ENCODE measurements around the gene TMEM80.

The TMEM80 gene

DNA sequence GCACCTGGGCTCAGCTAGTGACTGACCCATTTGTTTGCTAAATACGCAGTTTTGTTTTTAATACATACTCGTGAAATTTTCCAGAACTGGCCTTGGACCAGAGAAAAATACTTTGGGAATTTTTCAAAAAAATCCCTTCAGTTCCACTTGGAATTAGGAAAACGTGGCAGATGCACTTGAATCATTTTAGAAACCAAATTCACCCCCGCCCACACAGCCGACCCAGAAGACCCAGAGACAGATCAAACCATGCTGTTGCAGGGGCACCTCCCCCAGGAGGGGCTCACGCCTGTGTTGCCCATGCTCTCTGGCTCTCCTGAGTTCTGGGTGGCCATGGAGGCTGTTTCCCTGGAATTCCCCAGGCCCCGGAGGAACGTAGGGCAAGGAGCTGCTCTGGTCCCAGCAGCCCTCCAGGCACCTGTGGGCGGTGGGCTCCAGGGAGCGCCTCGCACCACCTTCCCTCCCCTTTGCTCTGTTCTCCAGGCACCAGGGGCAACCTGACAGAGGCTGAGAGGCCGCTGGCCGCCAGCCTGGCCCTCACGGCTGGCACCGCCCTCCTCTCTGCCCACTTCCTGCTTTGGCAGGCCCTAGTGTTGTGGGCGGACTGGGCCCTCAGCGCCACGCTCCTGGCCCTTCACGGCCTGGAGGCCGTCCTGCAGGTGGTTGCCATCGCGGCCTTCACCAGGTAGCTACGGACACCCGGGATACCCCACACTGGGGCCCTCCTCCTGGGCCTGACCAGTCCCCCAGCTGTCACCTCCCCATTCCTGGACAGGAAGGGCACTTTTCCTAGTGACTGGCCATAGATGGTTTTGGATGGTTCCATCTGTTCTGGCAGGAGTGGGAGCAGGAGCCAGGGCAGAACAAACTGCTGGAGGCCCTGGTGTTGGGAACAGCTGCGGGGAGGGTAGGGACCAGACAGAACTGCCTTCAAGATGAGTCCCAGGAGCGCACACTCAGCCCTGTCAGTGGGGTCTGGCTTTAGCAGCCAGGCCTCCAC is 7.1 kb downstream of the TMEM80 start:
- DNase-seq = no peak

DNA sequence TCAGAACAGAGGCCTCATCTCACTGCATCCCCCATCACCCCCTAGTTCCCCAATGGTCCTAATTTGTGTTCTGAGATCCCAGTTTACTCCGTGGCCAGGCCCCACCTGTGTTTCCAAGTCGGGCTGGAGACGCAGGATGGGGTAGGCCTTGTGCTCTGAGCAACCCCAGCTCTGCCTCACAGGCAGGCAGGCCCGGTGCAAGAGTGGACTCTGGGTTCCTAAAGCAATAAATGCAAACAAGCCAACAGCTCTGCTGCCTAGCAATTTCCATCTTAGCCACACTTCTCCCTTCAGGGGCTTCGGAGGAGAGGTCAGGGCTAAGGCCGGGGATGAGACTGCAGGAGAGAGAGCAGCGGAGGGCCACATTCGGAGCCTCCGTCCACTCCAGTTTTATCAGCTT is 7.9 kb downstream of the TMEM80 start:
- no peak for DNase-seq

DNA sequence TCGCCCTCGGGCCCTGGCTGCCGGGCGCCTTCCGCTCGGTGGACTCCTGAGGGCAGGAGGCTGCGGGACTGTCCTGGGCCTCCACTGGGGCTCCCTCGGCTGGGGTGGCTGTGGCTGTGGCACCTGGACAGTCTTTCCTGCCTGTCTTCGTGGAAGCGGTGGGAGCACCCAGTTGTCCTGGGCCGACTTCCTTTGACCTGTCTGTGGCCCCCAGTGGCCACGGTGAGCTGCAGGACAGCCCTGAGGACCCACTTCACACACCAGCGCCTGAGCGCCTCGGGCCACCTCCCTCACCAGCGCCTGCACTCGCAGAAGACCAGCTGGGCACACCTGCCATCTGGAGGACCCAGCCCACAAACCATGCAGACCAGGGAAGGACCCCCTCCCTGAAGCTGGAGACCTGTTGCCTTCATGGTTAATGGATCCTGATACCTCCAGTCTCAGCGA is 8.6 kb downstream of the TMEM80 start:
- no peak for DNase-seq

DNA sequence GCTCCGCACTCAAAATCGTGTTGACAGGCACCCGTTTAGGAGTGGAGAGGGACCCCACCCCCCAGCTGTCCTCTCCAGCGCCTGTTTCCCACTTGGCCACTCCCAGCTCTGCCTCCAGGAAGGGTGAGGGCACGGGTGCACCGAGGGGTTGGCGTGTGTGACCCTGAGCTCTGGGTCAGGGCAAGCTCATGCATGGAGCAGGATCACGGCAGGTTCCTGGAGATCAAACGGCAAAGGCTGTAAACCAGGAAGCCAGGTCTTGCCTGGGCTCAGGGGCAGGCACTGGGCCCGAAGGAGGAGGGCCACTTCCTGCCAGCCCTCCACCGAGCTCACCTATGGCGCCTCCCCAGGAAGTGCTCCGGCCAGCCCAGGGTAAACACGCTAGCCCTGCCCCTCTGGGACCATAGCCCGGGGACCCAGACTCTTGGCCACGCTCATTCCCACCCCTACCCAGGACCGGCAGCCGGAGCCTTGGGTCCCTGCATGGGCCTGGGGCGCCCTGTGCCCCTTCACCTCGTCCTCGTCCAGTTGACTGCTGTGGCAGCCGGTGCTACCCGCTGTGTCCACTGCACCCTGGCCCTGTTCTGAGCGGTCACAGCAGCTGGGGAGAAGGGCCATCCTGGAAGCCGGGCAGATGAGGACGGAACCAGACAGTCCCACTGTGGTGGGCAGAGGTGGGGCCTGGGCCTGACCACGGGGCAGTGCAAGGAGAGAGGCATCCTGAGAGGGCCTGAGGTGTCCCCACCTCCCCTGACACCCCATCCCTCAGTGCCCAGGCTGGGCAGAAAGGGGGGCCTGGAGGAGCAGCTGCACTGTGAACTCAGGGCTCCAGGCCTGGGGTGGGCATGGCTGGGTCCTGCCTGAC is 9.4 kb downstream of the TMEM80 start:
- DNase-seq = no peak

DNA sequence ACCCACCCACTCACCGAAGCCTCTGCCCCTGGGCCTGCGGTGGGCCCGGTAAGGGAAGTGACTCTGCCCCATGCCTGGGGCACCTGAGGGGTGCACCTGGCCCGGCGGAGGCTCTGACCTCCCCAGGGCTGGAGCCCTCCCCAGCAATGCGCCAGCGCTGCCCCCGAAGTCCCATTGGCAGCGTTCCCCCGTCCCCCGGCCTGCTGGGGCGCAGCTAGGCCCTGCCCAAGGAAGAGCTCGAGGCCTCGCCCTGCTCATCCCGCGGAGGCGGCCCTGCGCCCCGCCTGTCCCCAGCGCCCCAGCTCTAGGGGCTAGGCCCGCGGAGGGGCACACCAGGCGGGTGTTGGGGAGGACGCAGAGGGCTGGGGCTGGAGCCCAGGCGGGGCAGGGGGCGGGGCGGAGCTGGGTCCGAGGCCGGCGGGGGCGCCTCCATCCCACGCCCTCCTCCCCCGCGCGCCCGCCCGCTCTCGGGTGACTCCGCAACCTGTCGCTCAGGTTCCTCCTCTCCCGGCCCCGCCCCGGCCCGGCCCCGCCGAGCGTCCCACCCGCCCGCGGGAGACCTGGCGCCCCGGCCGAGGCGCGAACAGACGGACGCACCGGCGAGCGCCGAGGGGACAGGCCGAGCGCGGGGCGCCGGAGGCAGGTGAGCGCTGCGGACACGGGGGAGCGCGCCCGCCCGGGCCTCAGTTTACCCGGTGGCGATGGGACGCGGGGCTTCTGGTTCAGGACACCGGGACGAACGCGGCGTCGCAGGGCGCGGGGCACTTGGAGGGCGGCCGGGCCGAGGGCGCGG is 10.2 kb downstream of the TMEM80 start, which contains the start of gene EPS8L2:
EPS8L2 (plus strand) TSS at position 586 of the 793 bp plus-strand sequence. CDS start 3,177 bp downstream, outside the sequence.
- DNase-seq = no peak

DNA sequence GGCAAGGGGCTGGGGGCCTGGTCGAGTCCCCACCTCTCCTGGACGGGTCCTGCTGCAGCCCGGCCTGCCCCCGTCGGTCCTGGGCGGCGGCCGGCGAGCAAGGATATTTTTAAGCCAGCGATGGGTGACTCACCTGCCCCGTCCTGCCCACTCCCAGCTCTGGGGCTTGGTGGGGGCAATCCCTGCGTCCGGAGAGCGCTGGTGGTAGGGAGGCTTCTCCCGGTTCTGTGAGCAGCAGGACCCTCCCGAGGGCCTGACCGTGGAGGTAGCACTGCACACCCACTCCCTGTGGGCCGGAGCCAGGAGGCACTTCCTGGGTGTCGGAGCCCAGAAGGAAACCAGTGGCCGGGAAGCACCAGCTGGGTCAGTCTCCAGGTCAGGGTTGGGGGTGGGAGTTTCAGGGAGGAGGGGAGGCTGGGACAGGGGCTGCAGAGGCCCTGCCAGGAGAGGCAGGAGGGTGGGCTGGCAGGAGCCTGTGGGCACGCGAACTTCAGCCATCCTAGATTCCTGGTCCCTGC is 10.9 kb downstream of the TMEM80 start:
- DNase-seq = no peak

DNA sequence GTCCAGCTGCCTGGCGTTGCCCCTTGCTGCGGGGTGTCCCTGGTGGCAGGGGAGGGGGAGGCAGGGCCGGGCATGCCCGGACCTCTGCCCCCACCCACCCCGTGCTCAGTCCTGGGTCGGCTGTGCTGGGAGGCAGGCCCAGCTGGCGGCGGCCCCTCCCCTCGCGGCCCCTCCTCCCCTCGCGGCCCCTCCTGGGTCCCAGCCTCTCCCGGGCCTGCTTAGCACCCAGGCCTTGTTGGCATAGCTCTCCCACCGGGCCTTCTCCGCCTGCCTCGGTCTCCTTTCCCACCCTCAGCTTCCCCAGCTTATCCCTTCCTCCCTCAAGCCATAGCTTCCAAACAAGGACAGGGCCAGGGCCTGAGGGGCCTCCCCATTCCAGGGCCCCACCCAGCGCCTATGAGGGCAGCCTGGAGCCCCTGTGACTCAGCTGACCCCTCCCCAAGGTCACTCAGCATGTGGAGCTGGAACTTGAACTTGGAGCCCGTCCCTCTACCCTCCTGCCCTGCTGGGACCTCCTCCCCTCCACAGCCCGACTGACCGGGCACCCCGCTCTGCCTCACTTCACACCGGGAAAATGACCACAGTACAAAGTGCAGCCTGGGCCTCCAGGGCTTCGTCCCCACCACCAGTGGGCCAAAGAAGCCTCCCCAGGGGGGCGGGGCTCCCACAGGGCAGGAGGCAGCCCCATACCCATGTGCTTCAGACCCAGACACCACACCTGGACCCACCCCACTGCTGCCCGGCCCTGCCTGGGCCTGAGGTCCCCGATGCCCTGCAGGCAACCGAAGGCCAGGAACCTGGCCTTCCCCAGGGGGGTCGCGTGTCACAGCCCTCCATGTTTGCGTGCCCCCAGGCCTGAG is 11.6 kb downstream of the TMEM80 start:
- DNase-seq = no peak

DNA sequence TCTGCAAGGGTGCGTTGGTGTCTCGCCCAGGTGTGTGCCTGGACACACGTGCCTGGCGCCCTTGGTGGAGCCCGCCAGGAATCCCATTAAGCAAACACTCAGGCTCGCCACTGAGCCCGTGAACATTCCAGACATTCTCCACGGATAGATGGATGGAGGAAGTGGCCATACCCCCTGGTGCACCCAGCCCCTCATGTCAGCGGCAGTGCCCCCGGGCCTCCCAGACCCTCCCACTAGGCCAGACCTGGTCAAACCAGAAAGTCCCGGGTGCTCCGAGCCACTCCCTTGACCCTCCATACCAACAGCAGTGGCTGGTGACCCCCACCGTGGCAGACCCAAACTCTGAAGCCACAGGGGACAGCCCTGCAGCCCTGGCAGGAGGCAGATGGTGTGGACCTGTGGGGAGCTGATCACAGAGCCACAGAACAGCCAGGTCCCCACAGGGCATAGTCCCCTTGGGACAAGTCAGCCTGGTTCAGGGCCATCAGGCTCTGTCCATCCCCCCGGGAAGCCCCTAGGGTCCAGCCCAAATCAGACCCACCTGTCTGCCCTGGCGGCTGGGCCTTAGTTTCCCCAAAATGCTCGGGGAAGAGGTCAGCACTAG is 12.3 kb downstream of the TMEM80 start:
- DNase-seq = no peak

DNA sequence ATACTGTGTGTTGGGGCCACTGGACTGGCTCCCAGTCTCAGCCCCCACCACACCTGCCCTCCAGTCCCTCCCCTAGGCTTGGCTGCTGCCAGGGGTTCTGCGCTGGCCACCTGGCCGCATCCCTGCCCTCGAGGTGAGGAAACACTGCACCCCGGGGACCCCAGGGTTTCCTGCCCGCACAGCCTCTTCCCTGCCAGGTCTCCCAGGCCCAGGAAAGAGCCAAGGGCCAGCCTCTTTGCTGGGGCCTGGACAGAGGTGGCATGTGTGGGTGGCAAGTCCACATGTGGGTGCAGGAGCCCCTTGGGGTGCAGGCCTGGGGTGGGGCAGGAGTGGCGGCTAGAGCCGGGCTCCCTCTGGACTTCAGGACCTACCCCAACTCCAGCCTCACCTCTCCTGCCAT is 12.9 kb downstream of the TMEM80 start:
- no peak for DNase-seq

DNA sequence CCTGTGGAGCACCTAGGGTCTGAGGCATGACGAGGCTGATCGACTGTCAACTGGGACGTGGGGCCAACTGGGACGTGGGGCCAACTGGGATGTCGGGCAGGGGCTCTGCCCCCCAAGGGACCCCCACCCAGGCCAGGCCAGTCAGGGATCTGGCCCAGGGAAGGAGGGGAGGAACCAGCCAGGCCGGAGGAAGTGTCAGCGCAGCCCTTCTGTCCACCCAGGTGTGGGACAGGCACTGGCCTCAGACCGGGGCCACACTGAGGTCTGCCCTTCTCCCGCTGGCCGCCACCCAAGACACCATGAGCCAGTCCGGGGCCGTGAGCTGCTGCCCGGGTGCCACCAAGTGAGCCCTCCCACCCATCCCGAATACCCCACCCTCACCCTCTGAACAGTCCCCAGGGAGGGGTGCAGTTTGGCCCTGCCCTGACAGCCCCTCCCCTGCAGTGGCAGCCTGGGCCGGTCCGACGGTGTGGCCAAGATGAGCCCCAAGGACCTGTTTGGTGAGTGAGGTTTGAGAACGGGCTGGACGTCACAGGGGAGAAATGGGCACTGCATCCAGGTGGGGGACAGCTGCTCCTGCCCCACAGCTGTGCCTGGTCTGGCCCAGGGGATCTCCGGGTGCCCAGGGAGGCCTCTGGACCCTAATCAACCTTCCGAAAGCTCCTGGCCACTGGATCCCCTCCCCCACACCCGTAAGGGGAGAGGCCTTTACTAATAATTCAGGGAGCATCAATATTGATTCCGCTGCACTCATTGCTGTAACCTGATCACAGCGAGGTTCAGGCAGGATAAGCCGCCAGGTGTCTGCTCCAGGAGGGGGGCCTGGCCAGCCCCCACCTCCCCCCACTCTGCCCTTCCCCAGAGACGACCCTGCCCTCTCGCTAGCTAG is 13.7 kb downstream of the TMEM80 start:
- no peak for DNase-seq

DNA sequence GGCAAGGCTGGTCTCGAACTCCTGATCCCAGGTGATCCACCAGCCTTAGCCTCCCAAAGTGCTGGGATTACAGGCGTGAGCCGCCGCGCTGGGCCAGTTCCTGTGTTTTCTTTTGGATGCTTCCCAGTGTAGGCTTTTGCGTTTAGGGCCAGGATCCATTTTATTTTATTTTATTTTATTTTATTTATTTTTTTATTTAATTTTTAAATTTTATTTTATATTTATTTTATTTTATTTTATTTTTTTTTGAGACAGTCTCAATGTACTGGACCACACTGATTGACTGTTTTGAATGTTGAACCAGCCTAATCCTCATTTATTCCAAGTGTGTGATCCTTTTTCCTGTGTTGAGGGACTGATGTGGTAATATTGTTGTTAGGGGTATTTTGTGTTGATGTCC is 18.8 kb downstream of the TMEM80 start:
- no peak for DNase-seq

DNA sequence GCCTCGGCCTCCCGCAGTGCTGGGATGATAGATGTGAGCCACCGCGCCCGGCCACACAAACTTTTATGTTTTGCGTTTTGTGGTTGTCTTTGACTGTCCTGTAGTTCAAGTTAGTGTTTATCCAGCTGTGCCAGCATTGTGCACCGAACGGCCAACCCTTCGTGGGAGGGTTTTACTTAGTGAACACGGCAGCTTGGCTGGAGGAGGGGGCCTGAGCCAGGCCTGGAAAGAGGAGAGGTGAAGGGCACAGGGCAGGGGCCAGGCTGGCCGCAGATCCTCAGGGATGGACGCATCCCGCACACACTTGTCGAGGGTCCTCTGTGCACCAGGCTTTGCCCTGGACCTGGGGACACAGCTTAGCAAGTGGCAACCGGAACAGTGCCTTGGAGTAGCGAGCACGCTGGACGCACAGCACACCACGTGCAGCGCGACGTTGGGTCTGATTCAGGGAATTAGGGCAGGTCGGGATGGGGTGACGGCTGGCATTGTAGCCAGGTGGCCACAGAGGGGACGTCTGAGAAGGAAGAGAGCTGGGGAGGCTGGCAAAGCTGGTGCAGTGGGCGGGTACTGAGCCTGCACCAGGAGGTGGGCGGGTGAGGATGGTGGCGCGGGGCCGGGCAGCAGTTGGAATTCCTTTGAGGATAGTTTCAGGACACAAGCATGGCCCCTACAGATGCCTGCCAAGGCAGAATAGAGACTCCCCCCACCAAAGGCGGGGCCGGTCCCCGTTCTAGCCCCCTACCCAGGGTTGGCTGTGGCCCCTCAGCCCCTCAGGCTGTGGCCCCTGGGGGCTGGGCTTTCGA is 23.8 kb downstream of the TMEM80 start:
- no peak for DNase-seq

DNA sequence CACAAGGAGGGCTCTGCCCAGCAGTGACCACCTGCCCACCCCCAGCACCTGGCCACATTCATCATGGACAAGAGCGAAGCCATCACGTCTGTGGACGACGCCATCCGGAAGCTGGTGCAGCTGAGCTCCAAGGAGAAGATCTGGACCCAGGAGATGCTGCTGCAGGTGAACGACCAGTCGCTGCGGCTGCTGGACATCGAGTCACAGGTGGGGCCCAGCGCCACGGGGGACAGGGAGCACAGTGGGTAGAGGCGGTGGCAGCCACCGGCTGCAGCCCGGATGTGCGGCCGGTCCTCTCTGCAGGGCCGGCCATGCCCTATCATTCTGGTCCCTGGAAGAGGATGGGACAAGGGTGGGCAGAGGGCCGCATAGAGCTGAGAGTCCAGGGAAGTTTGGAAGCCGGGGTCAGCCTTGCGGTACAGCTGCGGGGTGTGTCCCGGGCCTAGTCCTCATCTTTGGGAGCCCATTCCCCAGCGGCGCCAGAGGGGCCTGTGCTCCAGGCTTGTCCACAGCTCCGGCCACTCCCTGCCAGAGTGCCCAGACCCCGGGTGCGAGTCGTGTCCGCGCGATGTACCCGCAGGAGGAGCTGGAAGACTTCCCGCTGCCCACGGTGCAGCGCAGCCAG is 24.5 kb downstream of the TMEM80 start:
- DNase-seq = no peak

DNA sequence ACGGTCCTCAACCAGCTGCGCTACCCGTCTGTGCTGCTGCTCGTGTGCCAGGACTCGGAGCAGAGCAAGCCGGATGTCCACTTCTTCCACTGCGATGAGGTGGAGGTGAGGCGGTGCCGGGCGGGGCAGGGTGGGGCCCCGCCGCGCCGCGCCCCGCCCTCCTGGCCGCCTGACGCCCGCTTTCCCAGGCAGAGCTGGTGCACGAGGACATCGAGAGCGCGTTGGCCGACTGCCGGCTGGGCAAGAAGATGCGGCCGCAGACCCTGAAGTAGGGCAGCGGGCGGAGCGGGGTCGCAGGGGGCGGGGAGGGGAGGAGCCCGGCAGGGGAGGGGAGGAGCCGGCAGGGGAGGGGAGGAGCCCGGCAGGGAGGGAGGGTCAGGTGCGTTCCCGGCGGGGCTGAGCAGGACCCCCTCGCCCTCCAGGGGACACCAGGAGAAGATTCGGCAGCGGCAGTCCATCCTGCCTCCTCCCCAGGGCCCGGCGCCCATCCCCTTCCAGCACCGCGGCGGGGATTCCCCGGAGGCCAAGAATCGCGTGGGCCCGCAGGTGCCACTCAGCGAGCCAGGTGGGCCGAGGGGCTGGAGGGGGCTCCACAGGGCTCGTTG is 25.1 kb downstream of the TMEM80 start:
- DNase-seq = peak in 3 of 6 experiments; percentile 55 to 73 (median 70)

DNA sequence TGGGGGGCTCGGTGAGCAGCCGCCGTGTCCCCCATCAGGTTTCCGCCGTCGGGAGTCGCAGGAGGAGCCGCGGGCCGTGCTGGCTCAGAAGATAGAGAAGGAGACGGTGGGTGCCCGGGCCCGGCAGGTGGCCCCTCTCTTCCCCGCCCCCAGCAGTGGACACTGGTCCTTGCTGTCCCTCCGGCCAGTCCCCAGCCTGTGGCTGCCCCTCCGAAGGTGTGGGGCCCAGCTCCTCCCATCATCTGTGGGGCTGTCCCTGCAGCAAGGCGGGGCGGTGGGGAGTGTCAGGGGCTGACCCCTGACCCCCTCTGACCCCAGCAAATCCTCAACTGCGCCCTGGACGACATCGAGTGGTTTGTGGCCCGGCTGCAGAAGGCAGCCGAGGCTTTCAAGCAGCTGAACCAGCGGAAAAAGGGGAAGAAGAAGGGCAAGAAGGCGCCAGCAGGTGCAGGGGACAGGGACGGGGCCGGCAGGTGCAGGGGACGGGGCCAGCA is 25.7 kb downstream of the TMEM80 start:
- no peak for DNase-seq

DNA sequence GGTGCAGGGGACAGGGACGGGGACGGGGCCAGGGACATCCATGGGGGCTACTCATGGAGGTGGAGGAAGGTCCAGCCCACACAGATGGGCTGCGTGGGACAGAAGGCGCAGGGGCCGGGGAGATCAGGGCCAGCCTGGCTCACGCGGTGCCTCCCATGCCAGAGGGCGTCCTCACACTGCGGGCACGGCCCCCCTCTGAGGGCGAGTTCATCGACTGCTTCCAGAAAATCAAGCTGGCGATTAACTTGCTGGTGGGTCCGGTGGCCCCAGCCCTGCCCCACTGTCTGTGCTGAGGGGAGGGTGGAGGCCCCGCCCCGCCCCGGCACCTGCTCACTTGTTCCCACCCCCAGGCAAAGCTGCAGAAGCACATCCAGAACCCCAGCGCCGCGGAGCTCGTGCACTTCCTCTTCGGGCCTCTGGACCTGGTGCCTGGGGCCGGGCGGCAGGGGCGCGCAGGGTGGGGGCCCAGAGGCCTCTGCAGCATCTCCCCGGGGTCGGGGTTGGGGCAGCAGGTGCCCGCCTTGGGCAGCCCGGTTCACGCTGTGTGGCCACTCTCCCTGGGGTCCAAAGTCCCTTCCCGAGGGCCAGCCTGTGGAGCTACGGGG is 26.2 kb downstream of the TMEM80 start:
- DNase-seq = peak in 5 of 6 experiments; percentile 29 to 61 (median 49)

DNA sequence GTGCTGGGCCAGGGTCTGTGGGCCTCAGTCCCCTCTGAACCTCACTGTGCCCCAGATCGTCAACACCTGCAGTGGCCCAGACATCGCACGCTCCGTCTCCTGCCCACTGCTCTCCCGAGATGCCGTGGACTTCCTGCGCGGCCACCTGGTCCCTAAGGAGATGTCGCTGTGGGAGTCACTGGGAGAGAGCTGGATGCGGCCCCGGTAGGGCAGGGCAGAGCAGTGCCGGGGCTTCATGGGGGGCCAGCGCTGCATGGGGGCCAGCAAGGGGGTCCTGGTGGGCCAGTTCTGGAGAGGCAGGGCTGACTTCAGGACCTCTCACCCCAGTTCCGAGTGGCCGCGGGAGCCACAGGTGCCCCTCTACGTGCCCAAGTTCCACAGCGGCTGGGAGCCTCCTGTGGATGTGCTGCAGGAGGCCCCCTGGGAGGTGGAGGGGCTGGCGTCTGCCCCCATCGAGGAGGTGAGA is 26.8 kb downstream of the TMEM80 start:
- DNase-seq = no peak

Measured in stimulated activated naive CD4-positive, alpha-beta T cell (primary cell).